ENCODE results near the gene TXN. TPM values are rescaled to one million over a fixed set of nuclear protein-coding genes. Genes with fewer than 3 reads are reported as not detected.
A peak's percentile ranks its signal among the peaks of the same experiment; 100 is the strongest.
"Not testable (repeated sequence)": the region's sequence is repeated elsewhere in the genome, so short reads cannot be mapped to it uniquely, and the experiment has no call there.

TXN gene
- total RNA-seq, 2 donors from 2014 or later = 282 to 336 TPM

- Histone ChIP-seq H3K9ac (ENCODE audit: extremely low read depth, low read length, poor library complexity, severe bottlenecking) (no peak overlapping the region), H3K4me1 (ENCODE audit: control insufficient read depth, insufficient read depth, low read length) (no peaks in the 10 kb centered on the region), H3K27me3 (ENCODE audit: control insufficient read depth, insufficient read depth, low read length, poor library complexity, severe bottlenecking) (peaks cover 60% of the 10 kb centered on the region), H3K27ac (ENCODE audit: low read depth, low read length) (no peak overlapping the region), H3K9me3 (ENCODE audit: control insufficient read depth, low read length) (no peaks in the 10 kb centered on the region), H3K4me3 (ENCODE audit: low read length) (no peak overlapping the region), H3K36me3 (ENCODE audit: control insufficient read depth, insufficient read depth, low read length) (no peaks in the 10 kb centered on the region)
- H3K4me3 Mint-ChIP-seq = no peak overlapping the region
- no peak overlapping the region for H3K27ac Mint-ChIP-seq
- 81 to 83% methylated on average over 2 to 6 of the region's 6 CpGs for WGBS, 2 experiments (ENCODE audit: insufficient coverage in 1 of 2, insufficient read length in 1 of 2)
- no peaks in the 10 kb centered on the region for H3K36me3 Mint-ChIP-seq (ENCODE audit: low read depth)
- peaks cover 50% of the 10 kb centered on the region for H3K27me3 Mint-ChIP-seq (ENCODE audit: insufficient read depth)
- peak; percentile 65 for DNase-seq
- H3K9me3 Mint-ChIP-seq = peaks cover 2% of the 10 kb centered on the region
- TF ChIP-seq CTCF (conservative IDR thresholded peaks at IDR 0.05) = no peak
- H3K4me1 Mint-ChIP-seq = peaks cover 4% of the 10 kb centered on the region
Measured at GRCh38 chr9:110207071-110207641, 49.2 kb downstream of the TXN start.

- no peak overlapping the region for H3K27ac ChIP-seq (ENCODE audit: low read depth, low read length)
- H3K4me3 ChIP-seq (ENCODE audit: low read length) = no peak overlapping the region
- no peak overlapping the region for H3K27ac Mint-ChIP-seq
- peaks cover under 1% of the 10 kb centered on the region for H3K9me3 Mint-ChIP-seq
- no peaks in the 10 kb centered on the region for H3K4me1 ChIP-seq (ENCODE audit: control insufficient read depth, insufficient read depth, low read length)
- WGBS, 2 experiments (ENCODE audit: insufficient coverage in 1 of 2, insufficient read length in 1 of 2) = 92% methylated on average over 1 of the region's 1 CpG; no CpG with 5 or more reads in 1 of the 2 experiments
- H3K4me1 Mint-ChIP-seq = peaks cover 4% of the 10 kb centered on the region
- H3K36me3 Mint-ChIP-seq (ENCODE audit: low read depth) = no peaks in the 10 kb centered on the region
- H3K27me3 ChIP-seq (ENCODE audit: control insufficient read depth, insufficient read depth, low read length, poor library complexity, severe bottlenecking) = peaks cover 63% of the 10 kb centered on the region
- no peaks in the 10 kb centered on the region for H3K36me3 ChIP-seq (ENCODE audit: control insufficient read depth, insufficient read depth, low read length)
- no peak overlapping the region for H3K9ac ChIP-seq (ENCODE audit: extremely low read depth, low read length, poor library complexity, severe bottlenecking)
- no peaks in the 10 kb centered on the region for H3K9me3 ChIP-seq (ENCODE audit: control insufficient read depth, low read length)
- no peak overlapping the region for H3K4me3 Mint-ChIP-seq
- DNase-seq = no peak
- no peak for TF ChIP-seq CTCF (conservative IDR thresholded peaks at IDR 0.05)
- peaks cover 49% of the 10 kb centered on the region for H3K27me3 Mint-ChIP-seq (ENCODE audit: insufficient read depth)
Measured at GRCh38 chr9:110206389-110206788, 49.9 kb downstream of the TXN start.

- not testable (repeated sequence) for H3K9ac ChIP-seq (ENCODE audit: extremely low read depth, low read length, poor library complexity, severe bottlenecking); H3K27ac Mint-ChIP-seq; H3K4me1 Mint-ChIP-seq; H3K9me3 Mint-ChIP-seq; DNase-seq; H3K36me3 Mint-ChIP-seq (ENCODE audit: low read depth); H3K4me3 ChIP-seq (ENCODE audit: low read length); H3K27ac ChIP-seq (ENCODE audit: low read depth, low read length); H3K9me3 ChIP-seq (ENCODE audit: control insufficient read depth, low read length); H3K4me1 ChIP-seq (ENCODE audit: control insufficient read depth, insufficient read depth, low read length); H3K4me3 Mint-ChIP-seq; H3K36me3 ChIP-seq (ENCODE audit: control insufficient read depth, insufficient read depth, low read length)
- peaks cover 52% of the 10 kb centered on the region for H3K27me3 Mint-ChIP-seq (ENCODE audit: insufficient read depth)
- 90 to 91% methylated on average over 3 to 5 of the region's 5 CpGs for WGBS, 2 experiments (ENCODE audit: insufficient coverage in 1 of 2, insufficient read length in 1 of 2)
- H3K27me3 ChIP-seq (ENCODE audit: control insufficient read depth, insufficient read depth, low read length, poor library complexity, severe bottlenecking) = peaks cover 66% of the 10 kb centered on the region
Measured at GRCh38 chr9:110205612-110206011, 50.7 kb downstream of the TXN start.

- no peaks in the 10 kb centered on the region for H3K36me3 Mint-ChIP-seq (ENCODE audit: low read depth)
- Histone ChIP-seq H3K4me3 (ENCODE audit: low read length) (no peak overlapping the region), H3K4me1 (ENCODE audit: control insufficient read depth, insufficient read depth, low read length) (peaks cover 3% of the 10 kb centered on the region), H3K36me3 (ENCODE audit: control insufficient read depth, insufficient read depth, low read length) (no peaks in the 10 kb centered on the region), H3K9me3 (ENCODE audit: control insufficient read depth, low read length) (no peaks in the 10 kb centered on the region), H3K9ac (ENCODE audit: extremely low read depth, low read length, poor library complexity, severe bottlenecking) (no peak overlapping the region), H3K27me3 (ENCODE audit: control insufficient read depth, insufficient read depth, low read length, poor library complexity, severe bottlenecking) (peaks cover 66% of the 10 kb centered on the region), H3K27ac (ENCODE audit: low read depth, low read length) (no peak overlapping the region)
- no peak for TF ChIP-seq CTCF (conservative IDR thresholded peaks at IDR 0.05)
- H3K27me3 Mint-ChIP-seq (ENCODE audit: insufficient read depth) = peaks cover 48% of the 10 kb centered on the region
- no peak for DNase-seq
- H3K4me3 Mint-ChIP-seq = no peak overlapping the region
- 86 to 93% methylated on average over 5 to 6 of the region's 6 CpGs for WGBS, 2 experiments (ENCODE audit: insufficient coverage in 1 of 2, insufficient read length in 1 of 2)
- no peak overlapping the region for H3K27ac Mint-ChIP-seq
- H3K4me1 Mint-ChIP-seq = peaks cover 11% of the 10 kb centered on the region
- H3K9me3 Mint-ChIP-seq = no peaks in the 10 kb centered on the region
Measured at GRCh38 chr9:110202232-110202631, 54.1 kb downstream of the TXN start.
